Muscle layer of duodenum (tissue), 2 donors: ENCODE measurements around the gene CAPZA1.

ENCODE experiments used
- H3K27ac ChIP-seq: one replicate; pipeline ENCODE4 v1.7.0; 2013; ENCODE audit warnings: mild to moderate bottlenecking, low read length
- H3K27me3 ChIP-seq: one replicate; pipeline ENCODE4 v1.7.0; 2013; ENCODE audit warnings: low read depth, mild to moderate bottlenecking, control low read depth, low read length
- H3K36me3 ChIP-seq, 2 donors: one replicate each; pipeline ENCODE4 v1.7.0; 2013; ENCODE audit warnings: low read length in 2 of 2, control low read depth in 1 of 2, mild to moderate bottlenecking in 1 of 2; ENCODE audit not compliant: insufficient read depth in 2 of 2, control insufficient read depth in 1 of 2
- H3K4me1 ChIP-seq, 2 donors: one replicate each; pipeline ENCODE4 v1.7.0; 2013; ENCODE audit warnings: low read length in 2 of 2, mild to moderate bottlenecking in 2 of 2, control low read depth in 1 of 2, moderate library complexity in 1 of 2; ENCODE audit not compliant: insufficient read depth in 2 of 2, control insufficient read depth in 1 of 2
- H3K4me3 ChIP-seq, 2 donors: one replicate each; pipeline ENCODE4 v1.7.0; 2013; ENCODE audit warnings: low read length in 2 of 2, low read depth in 1 of 2, mild to moderate bottlenecking in 1 of 2
- H3K9me3 ChIP-seq, 2 donors: one replicate each; pipeline ENCODE4 v1.7.0; 2013; ENCODE audit warnings: low read length in 2 of 2, control low read depth in 1 of 2, mild to moderate bottlenecking in 1 of 2; ENCODE audit not compliant: control insufficient read depth in 1 of 2
- donor health status: healthy.

CAPZA1 gene

DNA sequence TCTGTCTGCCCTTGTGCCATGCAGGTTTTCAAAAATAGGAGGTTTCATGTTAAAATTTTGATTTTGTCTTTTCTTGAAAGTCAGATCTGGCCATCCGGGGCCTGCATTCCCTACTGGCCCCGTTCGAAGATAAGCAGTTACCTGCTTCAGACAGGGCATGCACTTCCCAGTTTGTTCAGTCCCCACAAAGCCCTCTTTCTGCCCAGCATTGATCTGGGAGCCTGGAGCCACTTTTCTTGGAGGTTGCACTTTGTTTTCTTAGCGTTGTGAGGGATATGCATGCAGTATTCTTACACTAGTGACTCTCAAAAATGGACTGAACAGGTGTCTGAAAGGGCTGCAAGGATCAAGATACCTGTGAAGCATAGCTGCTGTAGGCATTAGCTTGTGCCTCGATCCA, 66.3 kb downstream of the CAPZA1 start:
- Histone ChIP-seq H3K4me1 (peaks cover 0 to 5% of the 10 kb centered on the region in 2 donors), H3K27me3 (no peaks in the 10 kb centered on the region), H3K36me3 (peaks cover 11 to 15% of the 10 kb centered on the region in 2 donors), H3K27ac (no peak overlapping the region), H3K4me3 (no peak overlapping the region), H3K9me3 (no peaks in the 10 kb centered on the region)

DNA sequence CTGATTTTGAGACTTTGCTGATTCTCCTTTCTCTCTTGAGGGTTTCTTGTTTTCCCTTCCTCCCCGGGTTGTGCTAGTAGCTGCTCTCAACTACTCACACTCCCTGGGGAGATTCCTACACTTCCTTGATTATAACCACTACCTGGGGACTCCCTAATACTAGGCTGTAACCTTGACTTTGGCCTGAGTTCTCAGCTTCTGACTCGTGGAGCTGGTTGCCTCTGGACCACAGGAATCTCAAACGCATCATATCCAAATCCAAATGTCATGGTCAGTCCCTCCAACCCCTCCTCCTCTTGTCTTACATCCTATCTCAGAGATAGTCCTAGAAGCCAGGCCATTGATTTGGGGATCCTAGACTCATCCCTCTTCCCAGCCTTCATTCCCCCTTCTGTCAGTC, 66.8 kb downstream of the CAPZA1 start:
- Histone ChIP-seq H3K27me3 (no peaks in the 10 kb centered on the region), H3K9me3 (no peaks in the 10 kb centered on the region), H3K4me1 (peaks cover 0 to 5% of the 10 kb centered on the region in 2 donors)

DNA sequence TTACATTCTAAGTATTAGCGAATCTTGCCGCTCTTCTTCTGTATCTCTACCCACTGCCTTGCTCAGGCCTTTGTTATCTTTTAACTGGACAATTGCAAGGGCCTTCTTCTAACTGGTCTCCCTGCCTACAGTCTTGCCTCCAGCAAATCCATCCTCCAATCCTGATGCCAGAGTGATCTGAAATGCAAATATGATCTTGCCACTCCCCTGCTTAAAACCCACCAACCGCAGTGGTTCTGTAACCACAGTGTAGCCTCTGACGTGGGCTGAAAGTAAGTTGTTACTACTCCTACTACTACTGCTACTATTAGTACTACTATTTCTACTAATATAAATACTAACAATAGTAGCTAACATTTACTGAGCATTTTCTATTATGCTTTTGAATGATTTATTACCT, 67.2 kb downstream of the CAPZA1 start:
- Histone ChIP-seq H3K4me3 (no peak overlapping the region), H3K4me1 (peaks cover 0 to 5% of the 10 kb centered on the region in 2 donors), H3K36me3 (peaks cover 17 to 22% of the 10 kb centered on the region in 2 donors), H3K27ac (no peak overlapping the region), H3K9me3 (no peaks in the 10 kb centered on the region), H3K27me3 (no peaks in the 10 kb centered on the region)

More for the DNA sequence above, 66.8 kb downstream of the CAPZA1 start:
- no peak overlapping the region for H3K4me3 ChIP-seq
- H3K27ac ChIP-seq, result no peak overlapping the region
- peaks cover 14 to 18% of the 10 kb centered on the region in 2 donors for H3K36me3 ChIP-seq

DNA sequence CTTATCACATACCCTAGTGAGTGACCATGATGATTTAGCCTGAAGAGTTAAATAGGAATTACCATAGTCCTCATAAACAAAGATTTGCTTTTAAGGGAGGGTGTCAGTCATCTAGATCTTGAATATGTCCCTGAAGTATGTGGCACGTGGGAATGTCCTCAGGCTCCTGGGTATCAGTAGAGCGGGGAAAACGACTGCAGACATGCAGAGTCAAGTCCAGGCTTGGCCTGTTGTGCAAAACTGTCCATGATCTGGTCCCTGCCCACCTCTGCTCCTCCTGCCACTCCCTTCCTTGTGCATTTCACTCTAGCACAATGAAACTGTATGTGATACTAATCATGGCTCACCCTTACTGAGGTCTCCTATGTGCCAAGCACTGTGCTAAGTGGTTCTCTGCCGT, 67.7 kb downstream of the CAPZA1 start:
- Histone ChIP-seq H3K9me3 (no peaks in the 10 kb centered on the region), H3K27ac (no peak overlapping the region), H3K4me3 (no peak overlapping the region), H3K27me3 (no peaks in the 10 kb centered on the region), H3K4me1 (peaks cover 0 to 5% of the 10 kb centered on the region in 2 donors), H3K36me3 (peaks cover 20 to 27% of the 10 kb centered on the region in 2 donors)

DNA sequence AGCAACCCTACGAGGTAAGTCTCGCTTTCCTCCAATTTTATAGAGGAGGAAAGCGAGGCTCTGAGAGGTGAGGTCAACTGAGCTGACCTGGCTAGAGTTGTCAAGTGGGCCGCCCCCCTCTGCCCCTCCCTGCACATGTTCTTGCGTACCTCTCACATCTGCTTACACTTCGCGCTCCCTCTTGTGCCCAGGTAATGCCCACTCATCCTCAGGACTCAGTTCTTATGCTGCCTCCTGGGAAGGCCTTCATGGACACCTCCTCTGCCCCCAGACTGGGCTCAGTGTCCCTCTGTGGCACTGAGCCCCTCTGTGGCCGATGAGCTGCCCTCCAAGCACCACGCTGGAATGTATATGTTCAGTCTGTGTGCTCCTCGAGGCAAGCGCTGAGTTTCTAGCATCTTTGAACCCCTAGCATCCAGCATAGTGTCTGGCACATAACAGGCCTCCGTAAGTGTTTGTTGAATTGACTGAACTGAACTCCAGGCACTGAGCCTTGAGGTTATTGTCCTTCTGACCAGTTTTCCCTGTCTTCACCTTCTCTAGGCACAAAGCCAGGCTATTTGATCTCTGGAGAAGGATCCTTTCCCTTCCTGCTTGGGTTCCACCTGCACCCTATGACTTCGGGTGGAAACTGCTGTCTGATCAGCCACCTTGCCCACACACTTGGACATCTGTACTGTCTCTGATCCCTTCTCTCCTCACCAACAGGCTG, 68.3 kb downstream of the CAPZA1 start:
- Histone ChIP-seq H3K4me3 (no peak overlapping the region), H3K27ac (peak overlapping the region; percentile 68), H3K36me3 (peaks cover 25 to 33% of the 10 kb centered on the region in 2 donors), H3K27me3 (no peaks in the 10 kb centered on the region), H3K4me1 (peaks cover 0 to 5% of the 10 kb centered on the region in 2 donors), H3K9me3 (no peaks in the 10 kb centered on the region)

DNA sequence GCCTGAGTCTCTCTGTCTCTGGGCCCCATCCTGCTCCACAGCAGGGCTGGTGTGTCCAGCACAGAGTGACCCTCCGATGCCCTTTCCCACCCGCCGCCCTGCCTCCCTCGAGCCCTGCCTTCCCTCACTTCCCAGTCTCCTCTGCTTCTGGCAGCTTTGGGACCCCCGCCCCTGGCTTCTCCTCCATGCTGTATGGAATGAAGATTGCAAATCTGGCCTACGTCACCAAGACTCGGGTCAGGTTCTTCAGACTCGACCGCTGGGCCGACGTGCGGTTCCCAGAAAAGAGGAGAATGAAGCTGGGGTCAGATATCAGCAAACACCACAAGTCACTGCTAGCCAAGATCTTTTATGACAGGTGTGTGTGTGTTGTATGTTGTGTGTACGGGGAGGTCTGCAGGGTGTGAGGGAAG, 69.2 kb downstream of the CAPZA1 start:
- peaks cover 28 to 38% of the 10 kb centered on the region in 2 donors for H3K36me3 ChIP-seq
- H3K9me3 ChIP-seq, result no peaks in the 10 kb centered on the region
- peak overlapping the region; percentile 68 for H3K27ac ChIP-seq
- H3K4me1 ChIP-seq, result peaks cover 0 to 5% of the 10 kb centered on the region in 2 donors
- no peak overlapping the region for H3K4me3 ChIP-seq
- no peaks in the 10 kb centered on the region for H3K27me3 ChIP-seq

DNA sequence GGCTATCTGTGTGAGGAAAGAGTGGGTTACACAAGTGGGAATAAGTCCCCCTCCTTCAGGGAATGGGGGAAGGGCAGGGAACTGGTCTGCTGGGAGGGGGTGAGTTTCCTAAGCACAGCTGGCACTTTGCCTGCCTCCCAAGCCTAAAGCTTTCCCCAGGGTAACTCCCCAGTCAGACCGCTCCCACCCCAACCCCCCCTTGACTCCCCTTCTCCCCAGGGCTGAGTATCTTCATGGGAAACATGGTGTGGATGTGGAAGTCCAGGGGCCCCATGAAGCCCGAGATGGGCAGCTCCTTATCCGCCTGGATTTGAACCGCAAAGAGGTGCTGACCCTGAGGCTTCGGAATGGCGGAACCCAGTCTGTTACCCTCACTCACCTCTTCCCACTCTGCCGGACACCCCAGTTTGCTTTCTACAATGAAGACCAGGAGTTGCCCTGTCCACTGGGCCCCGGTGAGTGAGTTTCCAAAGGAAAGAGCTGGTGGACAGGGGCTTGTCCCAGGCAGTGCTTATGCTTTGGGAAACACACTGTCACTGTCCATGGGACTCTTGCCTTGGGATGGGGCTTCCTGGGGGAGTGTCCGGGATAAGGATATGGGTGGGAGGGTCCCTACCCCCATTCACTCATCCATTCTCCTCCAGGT, 69.7 kb downstream of the CAPZA1 start:
- Histone ChIP-seq H3K4me3 (no peak overlapping the region), H3K4me1 (peaks cover 0 to 5% of the 10 kb centered on the region in 2 donors), H3K36me3 (peaks cover 28 to 44% of the 10 kb centered on the region in 2 donors), H3K9me3 (no peaks in the 10 kb centered on the region), H3K27me3 (no peaks in the 10 kb centered on the region), H3K27ac (no peak overlapping the region)

DNA sequence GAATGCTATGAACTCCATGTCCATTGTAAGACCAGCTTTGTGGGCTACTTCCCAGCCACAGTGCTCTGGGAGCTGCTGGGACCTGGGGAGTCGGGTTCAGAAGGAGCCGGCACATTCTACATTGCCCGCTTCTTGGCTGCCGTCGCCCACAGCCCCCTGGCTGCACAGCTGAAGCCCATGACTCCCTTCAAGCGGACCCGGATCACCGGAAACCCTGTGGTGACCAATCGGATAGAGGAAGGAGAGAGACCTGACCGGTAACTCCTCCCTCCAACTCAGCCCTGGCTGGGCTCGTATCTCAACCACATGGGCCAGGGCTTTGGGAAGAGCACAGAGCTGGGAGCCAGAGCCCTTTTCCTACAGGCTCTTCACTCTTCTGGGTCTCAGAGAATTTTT, 70.2 kb downstream of the CAPZA1 start:
- Histone ChIP-seq H3K4me1 (peaks cover 0 to 5% of the 10 kb centered on the region in 2 donors), H3K9me3 (no peaks in the 10 kb centered on the region), H3K27me3 (no peaks in the 10 kb centered on the region), H3K27ac (no peak overlapping the region), H3K4me3 (no peak overlapping the region), H3K36me3 (peaks cover 31 to 49% of the 10 kb centered on the region in 2 donors)

DNA sequence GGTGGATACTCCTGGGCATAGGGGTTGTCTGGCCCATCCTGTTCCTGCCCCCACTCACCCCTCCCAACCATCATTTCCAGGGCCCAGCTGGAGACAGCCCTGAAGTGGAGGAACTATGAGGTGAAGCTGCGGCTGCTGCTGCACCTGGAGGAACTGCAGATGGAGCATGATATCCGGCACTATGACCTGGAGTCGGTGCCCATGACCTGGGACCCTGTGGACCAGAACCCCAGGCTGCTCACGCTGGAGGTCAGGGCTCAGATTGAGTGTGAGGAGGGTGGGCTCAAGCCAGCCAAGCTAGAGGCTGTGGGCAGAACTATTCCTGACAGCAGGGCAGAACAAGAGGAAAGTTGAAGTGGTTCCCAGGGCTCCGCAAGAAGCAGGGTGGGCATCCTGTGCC, 73.0 kb downstream of the CAPZA1 start:
- Histone ChIP-seq H3K27me3 (no peaks in the 10 kb centered on the region), H3K4me3 (no peak overlapping the region), H3K27ac (no peak overlapping the region), H3K4me1 (peaks cover 0 to 1% of the 10 kb centered on the region in 2 donors), H3K36me3 (peaks cover 50 to 69% of the 10 kb centered on the region in 2 donors), H3K9me3 (no peaks in the 10 kb centered on the region)

DNA sequence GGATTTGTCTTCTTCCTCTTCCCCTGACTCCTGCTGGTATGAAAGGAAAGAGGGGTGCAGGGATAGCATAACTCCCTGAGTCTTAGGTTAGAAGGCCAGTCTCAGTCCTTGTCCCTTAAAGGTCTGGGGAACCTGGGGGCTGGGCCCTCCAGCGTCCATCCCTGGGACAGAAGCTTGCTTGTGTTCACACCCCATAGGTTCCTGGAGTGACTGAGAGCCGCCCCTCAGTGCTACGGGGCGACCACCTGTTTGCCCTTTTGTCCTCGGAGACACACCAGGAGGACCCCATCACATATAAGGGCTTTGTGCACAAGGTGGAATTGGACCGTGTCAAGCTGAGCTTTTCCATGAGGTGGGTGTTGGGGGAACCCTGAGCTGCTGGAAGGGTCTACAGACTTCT, 74.2 kb downstream of the CAPZA1 start:
- H3K9me3 ChIP-seq, result no peaks in the 10 kb centered on the region
- H3K27ac ChIP-seq, result no peak overlapping the region
- H3K27me3 ChIP-seq, result no peaks in the 10 kb centered on the region
- H3K4me1 ChIP-seq, result peaks cover 0 to 3% of the 10 kb centered on the region in 2 donors
- no peak overlapping the region for H3K4me3 ChIP-seq
- H3K36me3 ChIP-seq, result peaks cover 53 to 78% of the 10 kb centered on the region in 2 donors

DNA sequence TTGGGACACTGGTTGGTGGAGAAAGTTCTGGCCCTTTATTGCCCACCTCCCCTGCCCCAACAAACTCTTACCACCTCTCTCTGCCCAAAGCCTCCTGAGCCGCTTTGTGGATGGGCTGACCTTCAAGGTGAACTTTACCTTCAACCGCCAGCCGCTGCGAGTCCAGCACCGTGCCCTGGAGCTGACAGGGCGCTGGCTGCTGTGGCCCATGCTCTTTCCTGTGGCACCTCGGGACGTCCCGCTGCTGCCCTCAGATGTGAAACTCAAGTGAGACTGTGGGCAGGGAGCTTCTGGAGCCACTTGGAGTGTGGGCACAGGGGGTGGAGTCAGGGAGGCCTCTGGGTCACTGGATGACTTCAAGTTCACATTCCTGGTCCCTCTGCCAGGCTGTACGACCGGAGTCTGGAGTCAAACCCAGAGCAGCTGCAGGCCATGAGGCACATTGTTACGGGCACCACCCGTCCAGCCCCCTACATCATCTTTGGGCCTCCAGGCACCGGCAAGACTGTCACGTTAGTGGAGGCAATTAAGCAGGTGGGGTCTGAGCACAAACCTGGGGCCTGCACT, 74.8 kb downstream of the CAPZA1 start:
- Histone ChIP-seq H3K27ac (no peak overlapping the region), H3K36me3 (peaks cover 56 to 82% of the 10 kb centered on the region in 2 donors), H3K9me3 (no peaks in the 10 kb centered on the region), H3K4me3 (no peak overlapping the region), H3K27me3 (no peaks in the 10 kb centered on the region), H3K4me1 (peaks cover 5 to 9% of the 10 kb centered on the region in 2 donors)
